Prostate gland (tissue), 2 donors: Measurements from ENCODE around the gene RAB4B.

Experiments
- CTCF ChIP-seq, 4 experiments: fragments of 200-600 bp in 2 of 4; fragments of 450-650 bp in 2 of 4; sonication (generic) in 2 of 4; IDR thresholded peaks; 1 replicate in 3 of 4; 2 replicates in 1 of 4; pipeline ENCODE4 v1.5.1; 2016 to 2019; ENCODE audit warnings: antibody characterized with exemption in 4 of 4, mild to moderate bottlenecking in 2 of 4, moderate library complexity in 2 of 4
- POLR2A ChIP-seq: fragments of 450-650 bp; IDR thresholded peaks from one replicate; pipeline ENCODE4 v1.6.1; 2016; ENCODE audit warnings: antibody characterized with exemption, mild to moderate bottlenecking
- POLR2AphosphoS5 ChIP-seq: sonication (generic); formaldehyde crosslinking; IDR thresholded peaks from one replicate; pipeline ENCODE4 v1.6.1; 2017; ENCODE audit warnings: antibody characterized with exemption

GRCh38 chr19:40763963-40764362 lies 14.1 kb upstream of the RAB4B start:
- TF ChIP-seq POLR2AphosphoS5, result no peak
- no peak for TF ChIP-seq CTCF (IDR thresholded peaks at IDR 0.05)
- no peak for TF ChIP-seq POLR2A
